Hepatocyte (in vitro differentiated cells): ENCODE data around the gene ZBTB16. TPM values are rescaled to one million over a fixed set of nuclear protein-coding genes. Genes with fewer than 3 reads are reported as not detected.

Experiments used
- DNase-seq: peaks from one replicate; pipeline ENCODE4 v3.0.0-alpha.2; 2016; ENCODE audit warnings: low spot score
- H2AFZ ChIP-seq: fragments of 200-600 bp; sonication (generic); 2 replicates; pipeline ENCODE4 v1.6.0; 2016; ENCODE audit warnings: antibody characterized with exemption, mild to moderate bottlenecking
- H3K27ac ChIP-seq: fragments of 200-600 bp; sonication (generic); 2 replicates; pipeline ENCODE4 v1.5.1; 2016; ENCODE audit warnings: mild to moderate bottlenecking
- H3K27me3 ChIP-seq: fragments of 200-600 bp; sonication (generic); 2 replicates; pipeline ENCODE4 v1.6.1; 2016
- H3K36me3 ChIP-seq: fragments of 200-600 bp; sonication (generic); replicated peaks from 2 replicates; pipeline ENCODE4 v1.5.1; 2016; ENCODE audit warnings: low read depth; ENCODE audit not compliant: insufficient read depth
- H3K4me1 ChIP-seq: fragments of 200-600 bp; sonication (generic); 2 replicates; pipeline ENCODE4 v1.5.1; 2016; ENCODE audit warnings: mild to moderate bottlenecking, moderate library complexity; ENCODE audit not compliant: insufficient read depth
- H3K4me2 ChIP-seq: fragments of 200-600 bp; sonication (generic); 2 replicates; pipeline ENCODE4 v1.6.0; 2016
- H3K4me3 ChIP-seq: fragments of 200-600 bp; sonication (generic); 2 replicates; pipeline ENCODE4 v1.5.1; 2016; ENCODE audit warnings: mild to moderate bottlenecking
- H3K79me2 ChIP-seq: fragments of 200-600 bp; sonication (generic); 2 replicates; pipeline ENCODE4 v1.6.0; 2017; ENCODE audit warnings: mild to moderate bottlenecking
- H3K9me2 ChIP-seq: fragments of 200-600 bp; sonication (generic); replicated peaks from 2 replicates; pipeline ENCODE4 v1.6.0; 2017; ENCODE audit warnings: mild to moderate bottlenecking; ENCODE audit not compliant: insufficient read depth
- H3K9me3 ChIP-seq: fragments of 200-600 bp; sonication (generic); 2 replicates; pipeline ENCODE4 v1.5.1; 2016; ENCODE audit warnings: low read depth, mild to moderate bottlenecking
- H4K20me1 ChIP-seq: fragments of 200-600 bp; sonication (generic); 2 replicates; pipeline ENCODE4 v1.6.0; 2016; ENCODE audit warnings: mild to moderate bottlenecking; ENCODE audit not compliant: insufficient read depth, poor library complexity, severe bottlenecking
- EZH2 ChIP-seq: fragments of 200-600 bp; sonication (generic); IDR thresholded peaks from 2 replicates; pipeline ENCODE4 v1.6.1; 2016; ENCODE audit warnings: antibody characterized with exemption, mild to moderate bottlenecking, borderline replicate concordance
- EZH2phosphoT487 ChIP-seq: fragments of 200-600 bp; sonication (generic); IDR thresholded peaks from one replicate; pipeline ENCODE4 v1.6.1; 2018; ENCODE audit warnings: antibody characterized with exemption, mild to moderate bottlenecking, low read depth, moderate library complexity; ENCODE audit not compliant: unreplicated experiment, severe bottlenecking
- WGBS: methylation state at CpG from one replicate; pipeline ENCODE4 v1.1.6; 2016; ENCODE audit warnings: low lambda C conversion rate; ENCODE audit errors: missing lambda C conversion rate; 5-methylcytosine and 5-hydroxymethylcytosine counted together
- polyA plus RNA-seq: library from polyadenylated mRNA; unstranded; fragments of >200 nt; fragmentation: Nextera tagmentation; extraction: Ambion mirVana; gene quantifications from 2 replicates; pipeline ENCODE4 v1.2.1, GENCODE V29; 2016
- total RNA-seq: library from RNA; depleted of rRNA; stranded (reverse); fragments of >200 nt; gene quantifications from 2 replicates; pipeline ENCODE4 v1.2.3, GENCODE V29; 2014
- TF ChIP-seq, protein P1 (sequence below): fragments of 200-600 bp; sonication (generic); IDR thresholded peaks from 2 replicates; pipeline ENCODE4 v1.5.1; 2016; ENCODE audit warnings: antibody characterized with exemption, mild to moderate bottlenecking; ENCODE audit not compliant: poor library complexity

Gene ZBTB16
- total and polyA plus RNA-seq, 2 experiments from 2014 or later, result 30.1 to 52.3 TPM

DNA sequence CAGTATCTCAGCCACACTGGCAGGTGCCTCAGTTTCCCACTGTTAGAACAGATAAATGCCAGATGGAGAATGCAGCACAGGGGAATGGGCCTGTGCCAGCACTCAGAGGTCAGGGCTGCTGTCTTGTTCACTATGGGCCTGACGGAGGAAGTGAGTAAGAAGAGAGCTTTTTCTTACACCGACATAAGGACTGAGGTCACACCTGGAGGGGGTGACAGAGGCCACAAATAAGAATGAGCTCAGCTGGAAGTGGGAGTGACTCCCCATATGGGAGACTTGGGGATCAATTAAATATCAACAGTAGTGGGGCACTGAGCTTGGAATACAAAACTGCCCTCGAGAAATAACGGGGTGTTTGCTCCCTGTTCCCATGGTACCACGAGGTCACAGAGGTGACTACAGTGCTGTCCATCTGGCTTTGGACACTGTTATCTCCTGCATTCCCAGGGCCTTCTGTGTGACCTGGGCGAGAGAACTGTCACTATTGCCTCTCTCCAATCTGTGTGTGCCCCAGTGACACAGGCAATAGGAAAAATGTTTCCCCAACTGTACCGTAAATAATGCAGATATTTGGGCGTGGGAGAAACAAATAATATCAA, 142.6 kb downstream of the ZBTB16 start:
- H3K9me2 ChIP-seq, result no peaks in the 10 kb centered on the region
- no peaks in the 10 kb centered on the region for H4K20me1 ChIP-seq
- H3K27me3 ChIP-seq, result no peaks in the 10 kb centered on the region
- no peak for TF ChIP-seq EZH2
- no peaks in the 10 kb centered on the region for H3K9me3 ChIP-seq
- H3K36me3 ChIP-seq, result no peaks in the 10 kb centered on the region
- H2AFZ ChIP-seq, result no peak overlapping the region
- H3K4me2 ChIP-seq, result no peak overlapping the region
- no peak for DNase-seq
- 92% methylated on average over 8 of the region's 8 CpGs for WGBS
- no peak overlapping the region for H3K4me3 ChIP-seq
- peaks cover 20% of the 10 kb centered on the region for H3K4me1 ChIP-seq
- H3K27ac ChIP-seq, result no peak overlapping the region
- H3K79me2 ChIP-seq, result peaks cover 10% of the 10 kb centered on the region

DNA sequence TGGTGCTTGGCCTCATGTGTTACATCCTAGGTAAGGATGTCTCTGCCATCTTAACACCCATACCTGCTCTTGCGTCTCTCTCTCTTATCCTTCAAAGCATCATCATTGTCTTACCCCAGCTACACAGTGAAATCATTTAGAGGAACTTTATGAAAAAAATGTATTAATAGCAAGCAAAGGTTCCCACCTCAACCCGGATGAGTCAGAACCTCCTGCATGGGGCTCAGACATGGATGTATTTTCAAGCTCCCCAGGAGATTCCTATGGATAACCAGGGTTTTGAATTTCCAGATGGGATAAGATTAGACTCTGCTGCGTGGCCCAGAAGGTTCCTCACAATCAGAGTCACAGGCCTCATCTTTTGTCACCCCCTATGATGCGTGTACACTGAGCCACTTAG, 147.6 kb downstream of the ZBTB16 start:
- H3K79me2 ChIP-seq, result peaks cover 5% of the 10 kb centered on the region
- WGBS, result 56% methylated on average over 4 of the region's 4 CpGs
- no peak for DNase-seq
- H3K27me3 ChIP-seq, result no peaks in the 10 kb centered on the region
- H3K9me3 ChIP-seq, result no peaks in the 10 kb centered on the region
- peaks cover 28% of the 10 kb centered on the region for H3K4me1 ChIP-seq
- no peak overlapping the region for H2AFZ ChIP-seq
- H3K27ac ChIP-seq, result no peak overlapping the region
- H3K9me2 ChIP-seq, result no peaks in the 10 kb centered on the region
- H3K4me2 ChIP-seq, result no peak overlapping the region
- H3K36me3 ChIP-seq, result no peaks in the 10 kb centered on the region
- TF ChIP-seq EZH2phosphoT487 (no peak), EZH2 (no peak)
- TF ChIP-seq, protein P1, sequence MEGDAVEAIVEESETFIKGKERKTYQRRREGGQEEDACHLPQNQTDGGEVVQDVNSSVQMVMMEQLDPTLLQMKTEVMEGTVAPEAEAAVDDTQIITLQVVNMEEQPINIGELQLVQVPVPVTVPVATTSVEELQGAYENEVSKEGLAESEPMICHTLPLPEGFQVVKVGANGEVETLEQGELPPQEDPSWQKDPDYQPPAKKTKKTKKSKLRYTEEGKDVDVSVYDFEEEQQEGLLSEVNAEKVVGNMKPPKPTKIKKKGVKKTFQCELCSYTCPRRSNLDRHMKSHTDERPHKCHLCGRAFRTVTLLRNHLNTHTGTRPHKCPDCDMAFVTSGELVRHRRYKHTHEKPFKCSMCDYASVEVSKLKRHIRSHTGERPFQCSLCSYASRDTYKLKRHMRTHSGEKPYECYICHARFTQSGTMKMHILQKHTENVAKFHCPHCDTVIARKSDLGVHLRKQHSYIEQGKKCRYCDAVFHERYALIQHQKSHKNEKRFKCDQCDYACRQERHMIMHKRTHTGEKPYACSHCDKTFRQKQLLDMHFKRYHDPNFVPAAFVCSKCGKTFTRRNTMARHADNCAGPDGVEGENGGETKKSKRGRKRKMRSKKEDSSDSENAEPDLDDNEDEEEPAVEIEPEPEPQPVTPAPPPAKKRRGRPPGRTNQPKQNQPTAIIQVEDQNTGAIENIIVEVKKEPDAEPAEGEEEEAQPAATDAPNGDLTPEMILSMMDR, result no peak
- no peaks in the 10 kb centered on the region for H4K20me1 ChIP-seq
- no peak overlapping the region for H3K4me3 ChIP-seq

DNA sequence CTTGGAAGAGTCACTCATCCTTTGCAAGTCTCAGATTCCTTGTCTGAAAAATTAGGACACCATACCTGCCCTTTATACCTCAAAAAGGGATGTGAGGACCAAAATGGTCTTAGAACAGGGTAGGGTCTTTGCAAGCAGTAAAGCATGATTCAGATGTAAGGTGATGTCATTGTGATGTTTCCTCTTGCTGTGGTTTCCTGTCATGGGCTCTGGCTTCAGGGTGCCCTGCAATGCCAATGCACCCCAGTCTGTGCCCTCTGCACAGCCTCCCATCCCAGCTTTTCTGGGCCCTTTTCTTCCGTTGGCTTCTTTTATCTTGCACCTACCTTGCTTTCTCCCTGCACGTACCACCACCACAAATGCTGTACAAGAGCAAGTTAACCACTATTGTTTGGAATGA, 148.9 kb downstream of the ZBTB16 start:
- peaks cover 30% of the 10 kb centered on the region for H3K4me1 ChIP-seq

GRCh38 chr11:114209343-114209742, 149.8 kb downstream of the ZBTB16 start:
- Histone ChIP-seq H4K20me1 (no peaks in the 10 kb centered on the region), H3K79me2 (peaks cover 4% of the 10 kb centered on the region), H3K4me1 (peaks cover 30% of the 10 kb centered on the region), H3K4me2 (peak overlapping the region; percentile 53), H3K36me3 (no peaks in the 10 kb centered on the region), H2AFZ (no peak overlapping the region), H3K9me3 (no peaks in the 10 kb centered on the region), H3K4me3 (no peak overlapping the region), H3K27ac (peak overlapping the region; percentile 84), H3K27me3 (no peaks in the 10 kb centered on the region), H3K9me2 (no peaks in the 10 kb centered on the region)
- no peak for DNase-seq
- WGBS, result 42% methylated on average over 2 of the region's 2 CpGs
- TF ChIP-seq EZH2 (no peak), EZH2phosphoT487 (no peak)
- TF ChIP-seq, protein P1, result no peak

More for the DNA sequence above, 148.9 kb downstream of the ZBTB16 start:
- Histone ChIP-seq H3K4me3 (no peak overlapping the region), H3K9me3 (no peaks in the 10 kb centered on the region), H3K27ac (no peak overlapping the region), H3K27me3 (no peaks in the 10 kb centered on the region), H3K79me2 (no peaks in the 10 kb centered on the region), H3K4me2 (no peak overlapping the region), H3K36me3 (no peaks in the 10 kb centered on the region), H3K9me2 (no peaks in the 10 kb centered on the region), H4K20me1 (no peaks in the 10 kb centered on the region), H2AFZ (no peak overlapping the region)
- WGBS, result 96% methylated on average over 2 of the region's 2 CpGs
- no peak for DNase-seq
- TF ChIP-seq, protein P1, result no peak
- TF ChIP-seq EZH2 (no peak), EZH2phosphoT487 (no peak)
